HCT116 (cell line): ENCODE data around the gene ZBTB26. TPM values are rescaled to one million over a fixed set of nuclear protein-coding genes. Genes with fewer than 3 reads are reported as not detected.

Source experiments
- ATAC-seq: fragments of 200-7000 bp; cut with Tn5 transposase; 2 replicates; pipeline ENCODE4 v1.9.1; 2020; ENCODE audit warnings: mild to moderate bottlenecking, moderate library complexity
- BruUV-seq: library from RNA; stranded (reverse); fragments of 400-500 nt; replicated peaks from 2 replicates; lab custom pipeline; 2021; lab: Mats Ljungman, UMichigan
- CTCF ChIA-PET: fragments of 300-600 bp; sonication (Branson Sonifier 250); formaldehyde crosslinking; loops from one replicate; lab custom pipeline; 2021; ENCODE audit warnings: antibody characterized with exemption; lab: Charles Lee
- POLR2A ChIA-PET: fragments of 300-600, 350-600 bp; sonication (Branson Sonifier 250); formaldehyde crosslinking; loops from one replicate; lab custom pipeline; 2021; ENCODE audit warnings: antibody characterized with exemption; lab: Charles Lee
- RAD21 ChIA-PET, 2 experiments: fragments of 300-600 bp; sonication (Branson Sonifier 250); formaldehyde crosslinking; loops; one replicate each; lab custom pipeline; 2023; ENCODE audit warnings: low total read pairs in 2 of 2; ENCODE audit not compliant: uncharacterized antibody in 2 of 2, unreplicated experiment in 2 of 2, low non-redundant PET in 1 of 2; lab: Charles Lee
- DNase-seq: peaks from one replicate; pipeline ENCODE4 v3.0.0-alpha.2; 2010; ENCODE audit warnings: low read depth, low spot score
- H2AFZ ChIP-seq: fragments of 200-600 bp; shearing (Covaris generic), sonication (generic); 2 replicates; pipeline ENCODE4 v1.6.1; 2017; ENCODE audit warnings: low read depth, mixed run types, mixed read lengths, antibody characterized with exemption, low read length; ENCODE audit not compliant: poor library complexity, severe bottlenecking
- H3K27ac ChIP-seq: 2 replicates; pipeline ENCODE4 v1.5.1; 2012; ENCODE audit warnings: low read depth, low read length
- H3K27me3 ChIP-seq: fragments of 200-600 bp; sonication (generic); 2 replicates; pipeline ENCODE4 v1.6.1; 2016; ENCODE audit warnings: mixed run types, low read length, mixed read lengths; ENCODE audit not compliant: insufficient read depth
- H3K36me3 ChIP-seq, 2 experiments: fragments of 200-500 bp in 1 of 2; fragments of 200-600 bp in 1 of 2; sonication (Bioruptor generic) in 1 of 2; sonication (generic) in 1 of 2; 2 replicates each; pipeline versions ENCODE4 v1.5.1 to v1.6.1; 2014 to 2016; ENCODE audit warnings: low read length in 2 of 2, inconsistent platforms in 1 of 2, mixed read lengths in 1 of 2, mixed run types in 1 of 2; ENCODE audit not compliant: insufficient read depth in 2 of 2, control insufficient read depth in 1 of 2
- H3K4me1 ChIP-seq, 2 experiments: fragments of 200-600 bp in 1 of 2; sonication (generic) in 1 of 2; 2 replicates each; pipeline versions ENCODE4 v1.5.1 to v1.6.1; 2012 to 2017; ENCODE audit warnings: low read length in 2 of 2, inconsistent platforms in 1 of 2, mild to moderate bottlenecking in 1 of 2, mixed read lengths in 1 of 2, mixed run types in 1 of 2, moderate library complexity in 1 of 2; ENCODE audit not compliant: insufficient read depth in 2 of 2, control insufficient read depth in 1 of 2
- H3K4me2 ChIP-seq: fragments of 200-600 bp; sonication (generic); 2 replicates; pipeline ENCODE4 v1.6.1; 2017; ENCODE audit warnings: mixed run types, low read length, mixed read lengths
- H3K4me3 ChIP-seq, 2 experiments: fragments of 200-600 bp in 1 of 2; sonication (generic) in 1 of 2; replicated peaks in 1 of 2; 2 replicates each; pipeline ENCODE4 v1.5.1; 2011 to 2016; ENCODE audit warnings: low read length in 2 of 2, control low read depth in 1 of 2, low read depth in 1 of 2, mild to moderate bottlenecking in 1 of 2, mixed read lengths in 1 of 2, mixed run types in 1 of 2
- H3K79me2 ChIP-seq: fragments of 200-600 bp; sonication (generic); 2 replicates; pipeline ENCODE4 v1.6.1; 2017; ENCODE audit warnings: mild to moderate bottlenecking, mixed run types, low read length, moderate library complexity, mixed read lengths; ENCODE audit not compliant: insufficient read depth
- H3K9ac ChIP-seq: fragments of 200-600 bp; sonication (generic); 2 replicates; pipeline ENCODE4 v1.6.1; 2016; ENCODE audit warnings: low read length, mixed read lengths
- H3K9me2 ChIP-seq: fragments of 200-600 bp; sonication (generic), shearing (Covaris generic); 2 replicates; pipeline ENCODE4 v1.6.1; 2017; ENCODE audit warnings: mixed run types, mild to moderate bottlenecking, moderate library complexity; ENCODE audit not compliant: insufficient read depth
- H3K9me3 ChIP-seq, 2 experiments: fragments of 200-500 bp in 1 of 2; fragments of 200-600 bp in 1 of 2; sonication (Bioruptor generic) in 1 of 2; sonication (generic) in 1 of 2; 2 replicates each; pipeline ENCODE4 v1.6.1; 2014 to 2017; ENCODE audit warnings: low read length in 2 of 2, mixed read lengths in 2 of 2, inconsistent platforms in 1 of 2, low read depth in 1 of 2, mild to moderate bottlenecking in 1 of 2, mixed run types in 1 of 2, moderate library complexity in 1 of 2; ENCODE audit not compliant: control insufficient read depth in 1 of 2, insufficient read depth in 1 of 2
- H4K20me1 ChIP-seq: fragments of 200-600 bp; sonication (generic), shearing (Covaris generic); 2 replicates; pipeline ENCODE4 v1.6.1; 2017; ENCODE audit warnings: mixed run types, mild to moderate bottlenecking, moderate library complexity; ENCODE audit not compliant: insufficient read depth
- CBX3 ChIP-seq: IDR thresholded peaks from 2 replicates; pipeline ENCODE4 v1.6.1; 2012; ENCODE audit warnings: low read depth
- EGR1 ChIP-seq: IDR thresholded peaks from 2 replicates; pipeline ENCODE4 v1.6.1; 2012; ENCODE audit warnings: low read depth
- ELF1 ChIP-seq: IDR thresholded peaks from 2 replicates; pipeline ENCODE4 v1.6.1; 2012; ENCODE audit warnings: low read depth, borderline replicate concordance
- EZH2 ChIP-seq: fragments of 200-600 bp; sonication (generic); IDR thresholded peaks from 2 replicates; pipeline ENCODE4 v1.6.1; 2017; ENCODE audit warnings: antibody characterized with exemption, mixed run types
- EZH2phosphoT487 ChIP-seq: fragments of 200-600 bp; IDR thresholded peaks from 2 replicates; pipeline ENCODE4 v1.6.1; 2018; ENCODE audit warnings: antibody characterized with exemption, borderline replicate concordance
- JUND ChIP-seq: IDR thresholded peaks from 2 replicates; pipeline ENCODE4 v1.6.1; 2012
- MAX ChIP-seq: IDR thresholded peaks from 2 replicates; pipeline ENCODE4 v1.6.1; 2012
- SRF ChIP-seq: IDR thresholded peaks from 2 replicates; pipeline ENCODE4 v1.6.1; 2012; ENCODE audit warnings: low read depth
- YY1 ChIP-seq: IDR thresholded peaks from 2 replicates; pipeline ENCODE4 v1.6.1; 2011; ENCODE audit warnings: low read length, low read depth, moderate library complexity, mild to moderate bottlenecking; ENCODE audit not compliant: insufficient replicate concordance; ENCODE audit errors: extremely low read depth
- ZNF274 ChIP-seq: fragments of 200-500 bp; sonication (Bioruptor generic); IDR thresholded peaks from 2 replicates; pipeline ENCODE4 v1.6.1; 2014; ENCODE audit warnings: mild to moderate bottlenecking, low read depth, low read length, inconsistent platforms
- intact Hi-C: fragments of 100-400 bp; cut with micrococcal nuclease; formaldehyde crosslinking; loops from 2 replicates; pipeline ENCODE4 v1.10.0; 2022
- total RNA-seq: library from RNA; stranded (reverse); gene quantifications from one replicate; pipeline ENCODE4 v1.2.1, GENCODE V29; 2021; ENCODE audit not compliant: unreplicated experiment

The ZBTB26 gene
- total RNA-seq, 1 experiment from 2014 or later: 5.5 TPM

- H3K4me1 ChIP-seq: peaks cover 7 to 23% of the 10 kb centered on the region in 2 experiments; a peak in 3 of 4 replicates
- H3K4me3 ChIP-seq: peak overlapping the region; percentile 34 to 83
- DNase-seq (no peak), ATAC-seq (no peak)
- no peaks in the 10 kb centered on the region for H4K20me1 ChIP-seq
- no peak for TF ChIP-seq ZNF274
- TF ChIP-seq YY1: no peak
- peak; percentile 98; the same call in 1 of the 2 replicates for TF ChIP-seq CBX3
- peaks cover 4 to 10% of the 10 kb centered on the region in 2 experiments; a peak in 2 of 4 replicates for H3K36me3 ChIP-seq
- H3K27me3 ChIP-seq: no peaks in the 10 kb centered on the region
- no TSS peak for BruUV-seq
- no peak overlapping the region for H2AFZ ChIP-seq
- H3K79me2 ChIP-seq: peaks cover 65% of the 10 kb centered on the region
- no peaks in the 10 kb centered on the region for H3K9me3 ChIP-seq
- H3K9ac ChIP-seq: no peak overlapping the region
- H3K4me2 ChIP-seq: peak overlapping the region; percentile 69
- ChIA-PET CTCF (interaction anchor here (1.0 to 1.1 kb wide), 2 partner anchors 9 to 27 kb away, joined by 4 to 5 read pairs; partner anchors contain the start of genes ZBTB26 and ZBTB6), POLR2A (interaction anchor here (0.7 to 1.7 kb wide), 6 partner anchors 9 to 153 kb away, joined by 3 to 25 read pairs (median 5); partner anchors contain the start of genes RC3H2, ZBTB26 and ZBTB6), RAD21 (interaction anchor here (0.6 to 1.2 kb wide), 2 partner anchors 9 to 117 kb away, joined by 3 to 4 read pairs; partner anchors contain the start of gene ZBTB26 (in 1 of the 2))
- intact Hi-C loops: loop anchor here (2.0 kb wide), 1 partner anchor 28 kb away; the partner anchor contains the start of gene ZBTB6
- peak overlapping the region; percentile 33 for H3K27ac ChIP-seq
- H3K9me2 ChIP-seq: no peaks in the 10 kb centered on the region
Measured at GRCh38 chr9:122940454-122940748, 9.1 kb upstream of the ZBTB26 start.

GRCh38 chr9:122939601-122940000, 8.3 kb upstream of the ZBTB26 start:
- Histone ChIP-seq H3K9me3 (no peaks in the 10 kb centered on the region), H3K27ac (no peak overlapping the region; the same call in 1 of the 2 replicates), H3K4me3 (no peak overlapping the region), H3K4me1 (peaks cover 7 to 23% of the 10 kb centered on the region in 2 experiments; a peak in 3 of 4 replicates), H2AFZ (no peak overlapping the region), H3K9me2 (no peaks in the 10 kb centered on the region), H3K9ac (no peak overlapping the region), H3K36me3 (peaks cover 4 to 10% of the 10 kb centered on the region in 2 experiments; a peak in 2 of 4 replicates), H3K27me3 (no peaks in the 10 kb centered on the region), H4K20me1 (no peaks in the 10 kb centered on the region), H3K4me2 (peak overlapping the region; percentile 69), H3K79me2 (peaks cover 64% of the 10 kb centered on the region)
- no TSS peak for BruUV-seq
- ChIA-PET CTCF (no interaction called here), POLR2A (interaction anchor here (1.7 kb wide), 1 partner anchor 8 kb away, joined by 25 read pairs; the partner anchor contains the start of gene ZBTB26), RAD21 (no interaction called here)
- intact Hi-C loops: no loop called here
- TF ChIP-seq MAX (no peak), CBX3 (no peak), EGR1 (no peak), EZH2 (no peak), ZNF274 (no peak), EZH2phosphoT487 (no peak), YY1 (no peak), SRF (no peak), JUND (no peak), ELF1 (no peak)
- ATAC-seq (no peak), DNase-seq (no peak)
